HG03045 (cell line): ENCODE results near the gene EBPL.
"Not testable (repeated sequence)": the region's sequence is repeated elsewhere in the genome, so short reads cannot be mapped to it uniquely, and the experiment has no call there.

Source experiments
- ATAC-seq: cut with Tn5 transposase; IDR thresholded peaks from one replicate; pipeline ENCODE4 v1.9.1; 2021; ENCODE audit warnings: mild to moderate bottlenecking, moderate library complexity; ENCODE audit not compliant: unreplicated experiment

EBPL gene

GRCh38 chr13:49635599-49636433, 55.5 kb downstream of the EBPL start:
- ATAC-seq, result peak; percentile 69

- ATAC-seq, result no peak
Observed at GRCh38 chr13:49633710-49634109, 57.6 kb downstream of the EBPL start.

GRCh38 chr13:49632156-49632555, 59.1 kb downstream of the EBPL start:
- ATAC-seq, result no peak

GRCh38 chr13:49630580-49630979, 60.7 kb downstream of the EBPL start:
- no peak for ATAC-seq

GRCh38 chr13:49629947-49630346, 61.3 kb downstream of the EBPL start:
- no peak for ATAC-seq

- no peak for ATAC-seq
Observed at GRCh38 chr13:49629196-49629938, 61.9 kb downstream of the EBPL start.

GRCh38 chr13:49627831-49628652, 63.2 kb downstream of the EBPL start, which contains the start of gene ARL11:
Gene ARL11, plus strand, starts transcription at chr13:49628507. Its CDS starts 1,941 bp downstream, at chr13:49630448.
- ATAC-seq, result peak; percentile 89

GRCh38 chr13:49625392-49626079, 65.8 kb downstream of the EBPL start:
- no peak for ATAC-seq

- ATAC-seq, result no peak
Observed at GRCh38 chr13:49624229-49624628, 67.1 kb downstream of the EBPL start.

GRCh38 chr13:49622174-49622946, 68.9 kb downstream of the EBPL start:
- no peak for ATAC-seq

- ATAC-seq, result no peak
Observed at GRCh38 chr13:49620170-49620621, 71.1 kb downstream of the EBPL start.

- no peak for ATAC-seq
Observed at GRCh38 chr13:49616676-49617065, 74.6 kb downstream of the EBPL start.

- ATAC-seq, result no peak
Observed at GRCh38 chr13:49615836-49616675, 75.2 kb downstream of the EBPL start.

- ATAC-seq, result not testable (repeated sequence)
Observed at GRCh38 chr13:49612042-49612441, 79.2 kb downstream of the EBPL start.
